HG03066 (cell line): ENCODE measurements around the gene HSPA14.
"Not testable (repeated sequence)": the region's sequence is repeated elsewhere in the genome, so short reads cannot be mapped to it uniquely, and the experiment has no call there.

Experiments used
- ATAC-seq: cut with Tn5 transposase; IDR thresholded peaks from one replicate; pipeline ENCODE4 v1.9.1; 2021; ENCODE audit warnings: low read depth; ENCODE audit not compliant: unreplicated experiment

Gene HSPA14

GRCh38 chr10:14879124-14879927, 41.2 kb downstream of the HSPA14 start:
- no peak for ATAC-seq

- ATAC-seq = no peak
These were observed 41.8 kb downstream of the HSPA14 start for GRCh38 chr10:14879928-14880193.

GRCh38 chr10:14880229-14880628, 42.1 kb downstream of the HSPA14 start:
- no peak for ATAC-seq

GRCh38 chr10:14884082-14884481, 46.0 kb downstream of the HSPA14 start:
- no peak for ATAC-seq

GRCh38 chr10:14889318-14889717, 51.2 kb downstream of the HSPA14 start:
- no peak for ATAC-seq

GRCh38 chr10:14891151-14891550, 53.0 kb downstream of the HSPA14 start:
- ATAC-seq = no peak

GRCh38 chr10:14904316-14904732, 66.2 kb downstream of the HSPA14 start:
- ATAC-seq = no peak

GRCh38 chr10:14904864-14905263, 66.8 kb downstream of the HSPA14 start:
- no peak for ATAC-seq

GRCh38 chr10:14905890-14906289, 67.8 kb downstream of the HSPA14 start:
- no peak for ATAC-seq

- no peak for ATAC-seq
These were observed 68.7 kb downstream of the HSPA14 start for GRCh38 chr10:14906765-14907164.

GRCh38 chr10:14907591-14907990, 69.5 kb downstream of the HSPA14 start:
- ATAC-seq = not testable (repeated sequence)

- ATAC-seq = no peak
These were observed 71.0 kb downstream of the HSPA14 start for GRCh38 chr10:14909101-14909500.

GRCh38 chr10:14910953-14911352, 72.8 kb downstream of the HSPA14 start:
- ATAC-seq = no peak

- no peak for ATAC-seq
These were observed 73.7 kb downstream of the HSPA14 start for GRCh38 chr10:14911801-14912200.

GRCh38 chr10:14916600-14916999, 78.5 kb downstream of the HSPA14 start:
- ATAC-seq = no peak

- no peak for ATAC-seq
These were observed 79.7 kb downstream of the HSPA14 start for GRCh38 chr10:14917827-14918226.

- no peak for ATAC-seq
These were observed 80.9 kb downstream of the HSPA14 start for GRCh38 chr10:14918964-14919363.
